ELR (cell line): ENCODE measurements around the gene ISG20L2.

Experiments used
- DNase-seq: peaks from one replicate; pipeline ENCODE4 v3.0.0-alpha.2; 2015; ENCODE audit warnings: low read depth

Gene ISG20L2

GRCh38 chr1:156689035-156689952 is 39.3 kb downstream of the ISG20L2 start:
- DNase-seq = peak; percentile 90

GRCh38 chr1:156684227-156684782 is 44.3 kb downstream of the ISG20L2 start:
- peak; percentile 84 for DNase-seq

GRCh38 chr1:156682166-156682890 is 46.2 kb downstream of the ISG20L2 start:
- DNase-seq = no peak

- DNase-seq = no peak
Observed at GRCh38 chr1:156681196-156681960, 47.2 kb downstream of the ISG20L2 start.

- no peak for DNase-seq
Observed at GRCh38 chr1:156680056-156680455, 48.5 kb downstream of the ISG20L2 start.

GRCh38 chr1:156677616-156678596 is 50.7 kb downstream of the ISG20L2 start:
- DNase-seq = peak; percentile 79

- peak; percentile 51 for DNase-seq
Observed at GRCh38 chr1:156676820-156677615, 51.5 kb downstream of the ISG20L2 start, which contains the start of gene NES. Gene NES, minus strand, starts transcription at chr1:156677407. Its CDS starts 143 bp downstream, at chr1:156677264.

GRCh38 chr1:156676114-156676819 is 52.3 kb downstream of the ISG20L2 start:
- DNase-seq = no peak

GRCh38 chr1:156675210-156676113 is 53.1 kb downstream of the ISG20L2 start:
- no peak for DNase-seq

GRCh38 chr1:156673387-156674121 is 55.0 kb downstream of the ISG20L2 start:
- no peak for DNase-seq
